DMS153 treated with DMSO at 0.1 percent for 48 hours (cell line): ENCODE data around the gene SLC25A17.
A peak's percentile ranks its signal among the peaks of the same experiment; 100 is the strongest.
"Not testable (repeated sequence)": the region's sequence is repeated elsewhere in the genome, so short reads cannot be mapped to it uniquely, and the experiment has no call there.

Experiments used
- DNase-seq: peaks from one replicate; lab custom pipeline; 2025; ENCODE audit not compliant: unreplicated experiment; lab: John Stamatoyannopoulos, UW

SLC25A17 gene

GRCh38 chr22:40819599-40820140 is 524 bp upstream of the SLC25A17 start:
- peak; percentile 29 for DNase-seq

GRCh38 chr22:40818192-40818746 is 877 bp downstream of the SLC25A17 start:
- no peak for DNase-seq

GRCh38 chr22:40817737-40818136 is 1.4 kb downstream of the SLC25A17 start:
- DNase-seq: no peak

- no peak for DNase-seq
These were observed 5.2 kb downstream of the SLC25A17 start for GRCh38 chr22:40813912-40814315.

GRCh38 chr22:40808018-40808841 is 10.9 kb downstream of the SLC25A17 start:
- no peak for DNase-seq

- DNase-seq: no peak
These were observed 12.4 kb downstream of the SLC25A17 start for GRCh38 chr22:40806711-40807110.

GRCh38 chr22:40805699-40806203 is 13.4 kb downstream of the SLC25A17 start:
- no peak for DNase-seq

GRCh38 chr22:40805239-40805638 is 13.9 kb downstream of the SLC25A17 start:
- DNase-seq: no peak

GRCh38 chr22:40803321-40803720 is 15.8 kb downstream of the SLC25A17 start:
- no peak for DNase-seq

- DNase-seq: no peak
These were observed 20.1 kb downstream of the SLC25A17 start for GRCh38 chr22:40799008-40799407.

- no peak for DNase-seq
These were observed 21.7 kb downstream of the SLC25A17 start for GRCh38 chr22:40797427-40797826.

- no peak for DNase-seq
These were observed 26.7 kb downstream of the SLC25A17 start for GRCh38 chr22:40792451-40792850.

GRCh38 chr22:40791241-40791640 is 27.9 kb downstream of the SLC25A17 start:
- DNase-seq: no peak

- DNase-seq: no peak
These were observed 30.0 kb downstream of the SLC25A17 start for GRCh38 chr22:40789131-40789530.

- no peak for DNase-seq
These were observed 36.6 kb downstream of the SLC25A17 start for GRCh38 chr22:40782521-40782920.

- DNase-seq: not testable (repeated sequence)
These were observed 37.4 kb downstream of the SLC25A17 start for GRCh38 chr22:40781749-40782148.

GRCh38 chr22:40769761-40770160 is 49.4 kb downstream of the SLC25A17 start:
- no peak for DNase-seq

GRCh38 chr22:40768206-40768605 is 50.9 kb downstream of the SLC25A17 start:
- DNase-seq: no peak

- DNase-seq: no peak
These were observed 52.2 kb downstream of the SLC25A17 start for GRCh38 chr22:40766956-40767355.

- no peak for DNase-seq
These were observed 54.2 kb downstream of the SLC25A17 start for GRCh38 chr22:40764763-40765441.

GRCh38 chr22:40759294-40759840 is 59.8 kb downstream of the SLC25A17 start:
- no peak for DNase-seq
